ENCODE measurements around the gene GPR162. TPM values are rescaled to one million over a fixed set of nuclear protein-coding genes. Genes with fewer than 3 reads are reported as not detected.

The GPR162 gene
- total and polyA plus RNA-seq, 4 donors = 0.59 to 2.4 (median 1.7) TPM

DNA sequence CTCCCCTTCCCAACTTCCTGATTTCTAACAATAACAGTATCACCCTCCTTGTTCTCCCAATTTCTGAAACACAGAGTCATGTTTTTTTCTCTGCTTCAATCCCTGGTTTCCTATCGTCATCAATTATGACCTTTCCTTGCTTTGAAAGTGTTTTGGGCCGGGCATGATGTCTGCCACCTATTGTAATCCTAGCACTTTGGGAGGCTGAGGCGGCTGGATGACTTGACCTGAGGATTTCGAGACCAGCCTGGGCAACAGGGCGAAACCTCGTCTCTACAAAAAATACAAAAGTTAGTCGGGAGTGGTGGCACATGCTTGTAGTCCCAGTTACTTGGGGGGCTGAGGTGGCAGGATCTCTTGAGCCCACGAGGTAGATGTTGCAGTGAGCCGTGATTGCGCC, 12.6 kb upstream of the GPR162 start:
- WGBS = 83% methylated on average over 10 of the region's 10 CpGs
- Histone ChIP-seq H3K27ac (ENCODE audit: low read depth in 1 of 2, low read length in 2 of 2) (no peak overlapping the region), H3K27me3 (ENCODE audit: control insufficient read depth in 4 of 4, insufficient read depth in 4 of 4, low read length in 3 of 4) (no peaks in the 10 kb centered on the region), H3K9me3 (ENCODE audit: control insufficient read depth in 4 of 4, low read length in 3 of 4) (no peaks in the 10 kb centered on the region), H3K4me1 (ENCODE audit: control insufficient read depth in 4 of 4, insufficient read depth in 4 of 4, low read length in 3 of 4) (no peaks in the 10 kb centered on the region), H3K36me3 (ENCODE audit: control insufficient read depth in 4 of 4, insufficient read depth in 3 of 4, low read depth in 1 of 4, low read length in 3 of 4) (no peaks in the 10 kb centered on the region), H3K4me3 (ENCODE audit: low read depth in 1 of 3, low read length in 3 of 3) (no peak overlapping the region), H3K9ac (ENCODE audit: low read depth in 1 of 2, low read length in 2 of 2) (no peak overlapping the region)
- TF ChIP-seq, protein P1, sequence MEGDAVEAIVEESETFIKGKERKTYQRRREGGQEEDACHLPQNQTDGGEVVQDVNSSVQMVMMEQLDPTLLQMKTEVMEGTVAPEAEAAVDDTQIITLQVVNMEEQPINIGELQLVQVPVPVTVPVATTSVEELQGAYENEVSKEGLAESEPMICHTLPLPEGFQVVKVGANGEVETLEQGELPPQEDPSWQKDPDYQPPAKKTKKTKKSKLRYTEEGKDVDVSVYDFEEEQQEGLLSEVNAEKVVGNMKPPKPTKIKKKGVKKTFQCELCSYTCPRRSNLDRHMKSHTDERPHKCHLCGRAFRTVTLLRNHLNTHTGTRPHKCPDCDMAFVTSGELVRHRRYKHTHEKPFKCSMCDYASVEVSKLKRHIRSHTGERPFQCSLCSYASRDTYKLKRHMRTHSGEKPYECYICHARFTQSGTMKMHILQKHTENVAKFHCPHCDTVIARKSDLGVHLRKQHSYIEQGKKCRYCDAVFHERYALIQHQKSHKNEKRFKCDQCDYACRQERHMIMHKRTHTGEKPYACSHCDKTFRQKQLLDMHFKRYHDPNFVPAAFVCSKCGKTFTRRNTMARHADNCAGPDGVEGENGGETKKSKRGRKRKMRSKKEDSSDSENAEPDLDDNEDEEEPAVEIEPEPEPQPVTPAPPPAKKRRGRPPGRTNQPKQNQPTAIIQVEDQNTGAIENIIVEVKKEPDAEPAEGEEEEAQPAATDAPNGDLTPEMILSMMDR (IDR thresholded peaks at IDR 0.05; ENCODE audit: low read depth, low read length, missing input control) = no peak
- TF ChIP-seq, protein P2, sequence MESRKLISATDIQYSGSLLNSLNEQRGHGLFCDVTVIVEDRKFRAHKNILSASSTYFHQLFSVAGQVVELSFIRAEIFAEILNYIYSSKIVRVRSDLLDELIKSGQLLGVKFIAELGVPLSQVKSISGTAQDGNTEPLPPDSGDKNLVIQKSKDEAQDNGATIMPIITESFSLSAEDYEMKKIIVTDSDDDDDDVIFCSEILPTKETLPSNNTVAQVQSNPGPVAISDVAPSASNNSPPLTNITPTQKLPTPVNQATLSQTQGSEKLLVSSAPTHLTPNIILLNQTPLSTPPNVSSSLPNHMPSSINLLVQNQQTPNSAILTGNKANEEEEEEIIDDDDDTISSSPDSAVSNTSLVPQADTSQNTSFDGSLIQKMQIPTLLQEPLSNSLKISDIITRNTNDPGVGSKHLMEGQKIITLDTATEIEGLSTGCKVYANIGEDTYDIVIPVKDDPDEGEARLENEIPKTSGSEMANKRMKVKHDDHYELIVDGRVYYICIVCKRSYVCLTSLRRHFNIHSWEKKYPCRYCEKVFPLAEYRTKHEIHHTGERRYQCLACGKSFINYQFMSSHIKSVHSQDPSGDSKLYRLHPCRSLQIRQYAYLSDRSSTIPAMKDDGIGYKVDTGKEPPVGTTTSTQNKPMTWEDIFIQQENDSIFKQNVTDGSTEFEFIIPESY (IDR thresholded peaks at IDR 0.05) = no peak
- TF ChIP-seq, protein P3, sequence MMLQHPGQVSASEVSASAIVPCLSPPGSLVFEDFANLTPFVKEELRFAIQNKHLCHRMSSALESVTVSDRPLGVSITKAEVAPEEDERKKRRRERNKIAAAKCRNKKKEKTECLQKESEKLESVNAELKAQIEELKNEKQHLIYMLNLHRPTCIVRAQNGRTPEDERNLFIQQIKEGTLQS (IDR thresholded peaks at IDR 0.05) = no peak
- TF ChIP-seq, protein P4, sequence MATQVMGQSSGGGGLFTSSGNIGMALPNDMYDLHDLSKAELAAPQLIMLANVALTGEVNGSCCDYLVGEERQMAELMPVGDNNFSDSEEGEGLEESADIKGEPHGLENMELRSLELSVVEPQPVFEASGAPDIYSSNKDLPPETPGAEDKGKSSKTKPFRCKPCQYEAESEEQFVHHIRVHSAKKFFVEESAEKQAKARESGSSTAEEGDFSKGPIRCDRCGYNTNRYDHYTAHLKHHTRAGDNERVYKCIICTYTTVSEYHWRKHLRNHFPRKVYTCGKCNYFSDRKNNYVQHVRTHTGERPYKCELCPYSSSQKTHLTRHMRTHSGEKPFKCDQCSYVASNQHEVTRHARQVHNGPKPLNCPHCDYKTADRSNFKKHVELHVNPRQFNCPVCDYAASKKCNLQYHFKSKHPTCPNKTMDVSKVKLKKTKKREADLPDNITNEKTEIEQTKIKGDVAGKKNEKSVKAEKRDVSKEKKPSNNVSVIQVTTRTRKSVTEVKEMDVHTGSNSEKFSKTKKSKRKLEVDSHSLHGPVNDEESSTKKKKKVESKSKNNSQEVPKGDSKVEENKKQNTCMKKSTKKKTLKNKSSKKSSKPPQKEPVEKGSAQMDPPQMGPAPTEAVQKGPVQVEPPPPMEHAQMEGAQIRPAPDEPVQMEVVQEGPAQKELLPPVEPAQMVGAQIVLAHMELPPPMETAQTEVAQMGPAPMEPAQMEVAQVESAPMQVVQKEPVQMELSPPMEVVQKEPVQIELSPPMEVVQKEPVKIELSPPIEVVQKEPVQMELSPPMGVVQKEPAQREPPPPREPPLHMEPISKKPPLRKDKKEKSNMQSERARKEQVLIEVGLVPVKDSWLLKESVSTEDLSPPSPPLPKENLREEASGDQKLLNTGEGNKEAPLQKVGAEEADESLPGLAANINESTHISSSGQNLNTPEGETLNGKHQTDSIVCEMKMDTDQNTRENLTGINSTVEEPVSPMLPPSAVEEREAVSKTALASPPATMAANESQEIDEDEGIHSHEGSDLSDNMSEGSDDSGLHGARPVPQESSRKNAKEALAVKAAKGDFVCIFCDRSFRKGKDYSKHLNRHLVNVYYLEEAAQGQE (IDR thresholded peaks at IDR 0.05) = no peak
- no peak for TF ChIP-seq RAD21 (IDR thresholded peaks at IDR 0.05)
- TF ChIP-seq HNF4A (conservative IDR thresholded peaks at IDR 0.05) = no peak
- TF ChIP-seq EGR1 (IDR thresholded peaks at IDR 0.05; ENCODE audit: low read depth in 2 of 2) = no peak
- no peak for TF ChIP-seq RXRA (IDR thresholded peaks at IDR 0.05)
- no peak for TF ChIP-seq SP1 (IDR thresholded peaks at IDR 0.05)
- TF ChIP-seq JUND (IDR thresholded peaks at IDR 0.05) = no peak
- no peak for DNase-seq (ENCODE audit: low spot score)

DNA sequence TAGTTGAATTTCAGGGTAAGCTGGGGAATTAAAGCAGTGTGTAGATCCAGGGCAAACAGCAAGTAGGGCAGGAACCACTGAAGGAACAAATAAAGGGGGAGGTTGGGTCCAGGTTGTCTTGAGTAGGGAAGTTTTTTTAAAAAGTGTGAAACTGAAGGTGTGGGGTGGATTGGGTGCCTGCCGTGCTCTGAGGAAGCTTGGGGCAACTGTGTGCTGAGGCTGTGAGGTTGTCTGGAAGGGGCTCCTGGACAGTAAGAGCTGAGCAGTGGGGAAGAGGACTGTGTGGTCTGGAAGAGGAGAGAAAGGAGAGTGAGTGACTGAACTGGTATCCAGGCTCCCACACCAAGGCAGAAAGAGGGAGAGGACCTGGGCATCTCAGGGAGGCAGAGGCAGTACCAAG, 10.9 kb upstream of the GPR162 start:
- TF ChIP-seq FOXA2 (IDR thresholded peaks at IDR 0.05) (no peak), NR2F2 (IDR thresholded peaks at IDR 0.05) (no peak), TAF1 (conservative IDR thresholded peaks at IDR 0.05) (no peak), YY1 (IDR thresholded peaks at IDR 0.05) (no peak), HNF4G (IDR thresholded peaks at IDR 0.05) (no peak), SP1 (IDR thresholded peaks at IDR 0.05) (no peak), RAD21 (IDR thresholded peaks at IDR 0.05) (no peak)
- TF ChIP-seq, protein P5, sequence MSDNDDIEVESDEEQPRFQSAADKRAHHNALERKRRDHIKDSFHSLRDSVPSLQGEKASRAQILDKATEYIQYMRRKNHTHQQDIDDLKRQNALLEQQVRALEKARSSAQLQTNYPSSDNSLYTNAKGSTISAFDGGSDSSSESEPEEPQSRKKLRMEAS (IDR thresholded peaks at IDR 0.05) = no peak
- TF ChIP-seq, protein P2 (IDR thresholded peaks at IDR 0.05) = no peak
- TF ChIP-seq, protein P1 (IDR thresholded peaks at IDR 0.05; ENCODE audit: low read depth, low read length, missing input control) = no peak
- H3K36me3 ChIP-seq (ENCODE audit: control insufficient read depth in 4 of 4, insufficient read depth in 3 of 4, low read depth in 1 of 4, low read length in 3 of 4) = no peaks in the 10 kb centered on the region
- no peaks in the 10 kb centered on the region for H3K4me1 ChIP-seq (ENCODE audit: control insufficient read depth in 4 of 4, insufficient read depth in 4 of 4, low read length in 3 of 4)
- no peak overlapping the region for H3K4me3 ChIP-seq (ENCODE audit: low read depth in 1 of 3, low read length in 3 of 3)
- DNase-seq (ENCODE audit: low spot score) = no peak
- H3K9me3 ChIP-seq (ENCODE audit: control insufficient read depth in 4 of 4, low read length in 3 of 4) = no peaks in the 10 kb centered on the region
- WGBS = 83% methylated on average over 1 of the region's 1 CpG
- no peak overlapping the region for H3K9ac ChIP-seq (ENCODE audit: low read depth in 1 of 2, low read length in 2 of 2)
- no peaks in the 10 kb centered on the region for H3K27me3 ChIP-seq (ENCODE audit: control insufficient read depth in 4 of 4, insufficient read depth in 4 of 4, low read length in 3 of 4)
- no peak overlapping the region for H3K27ac ChIP-seq (ENCODE audit: low read depth in 1 of 2, low read length in 2 of 2)
